ENCODE measurements around the gene LMO7.

DNA sequence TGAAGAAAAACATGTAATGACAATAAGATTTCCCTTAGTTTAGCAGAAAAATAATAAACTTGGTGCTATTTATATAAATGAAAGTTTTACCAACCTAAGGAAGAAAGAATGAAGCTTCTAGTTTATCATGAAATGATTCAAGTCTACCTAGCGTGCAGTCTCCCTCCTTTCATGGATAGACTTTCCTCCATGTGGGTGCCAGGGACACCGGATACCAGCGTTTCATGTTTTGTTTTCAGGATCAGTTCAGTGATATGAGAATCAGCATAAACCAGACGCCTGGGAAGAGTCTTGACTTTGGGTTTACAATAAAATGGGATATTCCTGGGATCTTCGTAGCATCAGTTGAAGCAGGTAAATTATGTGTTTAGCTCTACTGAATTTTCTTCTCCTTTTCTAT is 196.7 kb downstream of the LMO7 start:
- TF ChIP-seq RXRA (IDR thresholded peaks at IDR 0.05) (no peak), TAF1 (conservative IDR thresholded peaks at IDR 0.05) (no peak), ZBTB33 (IDR thresholded peaks at IDR 0.05) (no peak), RAD21 (IDR thresholded peaks at IDR 0.05) (no peak), REST (IDR thresholded peaks at IDR 0.05) (no peak), YY1 (IDR thresholded peaks at IDR 0.05) (no peak), EGR1 (IDR thresholded peaks at IDR 0.05; ENCODE audit: low read depth in 2 of 2) (no peak), SP1 (IDR thresholded peaks at IDR 0.05) (no peak), HNF4A (conservative IDR thresholded peaks at IDR 0.05) (no peak), JUND (IDR thresholded peaks at IDR 0.05) (no peak)
- TF ChIP-seq, protein P1, sequence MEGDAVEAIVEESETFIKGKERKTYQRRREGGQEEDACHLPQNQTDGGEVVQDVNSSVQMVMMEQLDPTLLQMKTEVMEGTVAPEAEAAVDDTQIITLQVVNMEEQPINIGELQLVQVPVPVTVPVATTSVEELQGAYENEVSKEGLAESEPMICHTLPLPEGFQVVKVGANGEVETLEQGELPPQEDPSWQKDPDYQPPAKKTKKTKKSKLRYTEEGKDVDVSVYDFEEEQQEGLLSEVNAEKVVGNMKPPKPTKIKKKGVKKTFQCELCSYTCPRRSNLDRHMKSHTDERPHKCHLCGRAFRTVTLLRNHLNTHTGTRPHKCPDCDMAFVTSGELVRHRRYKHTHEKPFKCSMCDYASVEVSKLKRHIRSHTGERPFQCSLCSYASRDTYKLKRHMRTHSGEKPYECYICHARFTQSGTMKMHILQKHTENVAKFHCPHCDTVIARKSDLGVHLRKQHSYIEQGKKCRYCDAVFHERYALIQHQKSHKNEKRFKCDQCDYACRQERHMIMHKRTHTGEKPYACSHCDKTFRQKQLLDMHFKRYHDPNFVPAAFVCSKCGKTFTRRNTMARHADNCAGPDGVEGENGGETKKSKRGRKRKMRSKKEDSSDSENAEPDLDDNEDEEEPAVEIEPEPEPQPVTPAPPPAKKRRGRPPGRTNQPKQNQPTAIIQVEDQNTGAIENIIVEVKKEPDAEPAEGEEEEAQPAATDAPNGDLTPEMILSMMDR (IDR thresholded peaks at IDR 0.05; ENCODE audit: low read depth, low read length, missing input control), result no peak
- TF ChIP-seq, protein P2, sequence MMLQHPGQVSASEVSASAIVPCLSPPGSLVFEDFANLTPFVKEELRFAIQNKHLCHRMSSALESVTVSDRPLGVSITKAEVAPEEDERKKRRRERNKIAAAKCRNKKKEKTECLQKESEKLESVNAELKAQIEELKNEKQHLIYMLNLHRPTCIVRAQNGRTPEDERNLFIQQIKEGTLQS (IDR thresholded peaks at IDR 0.05), result no peak
- TF ChIP-seq, protein P3, sequence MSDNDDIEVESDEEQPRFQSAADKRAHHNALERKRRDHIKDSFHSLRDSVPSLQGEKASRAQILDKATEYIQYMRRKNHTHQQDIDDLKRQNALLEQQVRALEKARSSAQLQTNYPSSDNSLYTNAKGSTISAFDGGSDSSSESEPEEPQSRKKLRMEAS (IDR thresholded peaks at IDR 0.05), result no peak
